ENCODE results near the gene ACSM5.

ACSM5 gene

DNA sequence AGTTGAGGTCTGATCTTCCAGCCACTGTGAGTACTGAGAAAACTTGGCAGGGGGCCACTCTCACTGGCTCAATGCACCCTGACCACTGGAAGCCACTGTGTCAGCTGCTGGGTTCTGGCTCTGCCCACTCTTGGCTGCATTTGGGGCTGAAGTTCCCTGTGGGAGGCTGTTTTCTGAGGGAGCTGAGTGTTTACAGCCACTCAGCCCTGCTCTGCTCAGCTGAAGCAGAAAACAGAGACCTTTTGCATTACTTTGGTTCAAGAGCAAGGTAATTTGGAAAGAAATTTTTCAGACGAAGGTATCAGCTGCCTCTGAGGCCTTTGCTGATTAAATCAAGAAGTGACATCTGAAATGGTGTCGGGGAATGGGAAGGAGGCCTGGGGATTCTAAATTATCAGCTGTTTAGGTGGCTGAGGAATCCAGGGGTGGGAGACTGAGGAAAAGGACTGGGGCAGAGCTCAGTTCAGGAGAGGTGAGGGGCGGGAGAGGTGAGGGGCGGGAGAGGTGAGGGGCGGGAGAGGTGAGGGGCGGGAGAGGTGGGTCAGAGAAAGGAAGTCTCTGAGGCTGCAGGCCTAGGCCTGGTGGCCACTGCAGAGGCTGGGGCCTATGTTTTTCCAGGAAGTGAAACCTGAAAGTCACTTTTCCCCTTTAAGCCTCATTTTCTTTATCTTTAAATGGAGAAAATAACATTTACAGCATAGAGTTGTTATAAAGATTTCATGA lies at the start of gene ACSM5:
TSS of gene ACSM5 (plus strand) at position 137 of the 723 bp plus-strand sequence. CDS start 1,951 bp downstream, outside the sequence.
- no peak for DNase-seq

DNA sequence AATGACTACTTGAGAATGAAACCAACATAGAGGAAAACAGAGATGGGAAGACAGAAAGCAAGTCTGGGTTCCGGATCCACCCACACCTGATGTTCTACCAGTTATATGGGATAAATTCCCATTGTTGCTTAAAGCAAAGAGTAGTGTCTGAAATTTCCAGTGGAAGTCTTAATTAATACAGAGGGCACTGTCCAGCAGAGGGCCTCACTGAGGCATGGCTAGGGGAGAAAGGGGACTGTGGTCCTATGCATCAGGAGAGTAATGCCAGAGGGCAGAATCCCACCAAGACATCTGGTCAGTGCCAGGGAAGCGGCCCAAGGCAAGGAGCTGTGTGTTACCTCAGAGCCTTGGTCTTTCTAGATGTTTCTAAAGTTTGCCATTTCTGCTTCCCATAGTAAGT lies 49.3 kb upstream of the ACSM5 start:
- no peak for DNase-seq

GRCh38 chr16:20363191-20363590 lies 46.1 kb upstream of the ACSM5 start:
- no peak for DNase-seq

DNA sequence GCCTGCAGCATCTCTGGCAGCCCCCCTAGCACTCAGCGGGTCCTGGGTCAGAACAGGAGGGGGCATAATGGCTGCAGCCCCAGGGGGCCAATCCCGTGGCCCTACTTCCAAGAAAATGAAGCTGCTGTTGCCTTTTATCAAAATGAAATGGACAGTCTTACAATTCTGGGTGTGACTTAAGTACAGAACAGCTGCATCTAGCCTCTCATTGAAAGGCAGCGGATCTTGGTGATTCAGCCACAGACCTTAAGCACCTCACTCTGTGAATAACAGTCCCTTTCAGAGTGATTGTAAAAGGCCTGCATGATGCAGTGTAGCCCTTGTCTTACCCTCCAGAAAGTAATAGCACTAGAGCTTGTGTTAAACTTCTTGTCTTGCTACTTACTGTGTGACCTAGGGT lies 45.3 kb upstream of the ACSM5 start:
- no peak for DNase-seq

DNA sequence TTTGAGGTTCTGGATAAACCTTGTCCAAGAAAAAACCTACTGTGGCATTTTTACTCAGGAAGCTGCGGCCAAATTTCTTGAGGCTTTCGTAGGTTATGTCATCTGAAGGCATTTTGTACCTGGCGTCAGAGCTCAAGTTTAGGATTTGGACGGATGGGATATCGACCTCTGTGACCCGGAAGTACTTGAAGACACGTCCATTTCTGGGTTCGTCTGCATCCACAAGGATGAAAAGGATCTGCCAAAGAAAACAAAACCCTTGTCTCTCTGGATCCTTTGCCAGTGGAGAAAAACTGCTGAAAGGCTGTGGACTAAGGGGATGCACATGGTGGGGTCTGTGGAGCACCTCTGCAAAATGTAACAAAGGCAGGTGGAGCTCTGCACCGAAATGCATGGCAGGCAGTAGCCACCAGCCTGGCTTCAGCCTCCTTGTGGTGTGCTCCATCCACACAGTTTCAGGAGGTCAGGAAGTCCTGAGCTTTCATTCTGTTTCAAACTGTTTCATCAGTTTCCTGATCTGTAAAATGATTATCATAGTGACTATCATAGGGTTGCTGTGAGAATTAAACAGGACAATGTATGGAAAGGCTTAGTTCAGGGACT lies 39.8 kb upstream of the ACSM5 start:
- no peak for DNase-seq

DNA sequence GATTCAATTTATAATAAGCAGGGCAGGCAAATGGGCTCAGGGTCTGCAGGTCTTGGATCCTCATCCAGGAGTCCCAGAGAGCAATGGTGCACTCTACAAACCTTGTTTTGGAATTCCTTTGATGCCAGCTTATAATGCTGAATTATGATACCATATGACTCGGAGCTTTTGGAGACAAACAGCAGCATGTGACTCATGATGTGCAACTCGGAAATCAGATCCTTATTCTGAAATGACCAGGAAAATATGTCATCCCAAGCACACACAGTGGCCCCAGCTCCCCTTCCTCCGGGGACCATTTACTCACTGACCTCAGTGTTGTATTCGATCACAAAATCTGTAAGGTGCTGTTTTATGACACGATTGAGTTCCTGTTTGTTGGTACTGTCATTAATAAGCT lies 36.6 kb upstream of the ACSM5 start:
- no peak for DNase-seq

DNA sequence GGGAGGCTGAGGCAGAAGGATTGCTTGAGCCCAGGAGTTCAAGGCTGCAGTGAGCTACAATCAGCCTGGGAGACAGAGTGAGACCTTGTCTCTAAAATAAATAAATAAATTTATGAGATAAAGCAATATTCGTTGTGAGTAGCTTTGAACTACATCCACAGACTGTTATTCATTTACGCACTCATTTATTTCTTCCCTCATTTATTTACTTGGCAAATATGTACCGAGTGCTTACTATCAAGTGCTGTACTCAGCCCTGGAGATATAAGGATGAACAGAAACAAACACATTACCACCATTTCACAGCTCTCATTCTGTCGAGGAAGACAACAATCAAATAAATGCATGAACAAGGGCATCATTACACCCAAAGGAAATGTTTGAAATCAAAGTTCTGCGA lies 32.2 kb upstream of the ACSM5 start:
- no peak for DNase-seq

- no peak for DNase-seq
Observed at GRCh38 chr16:20380782-20381181, 28.6 kb upstream of the ACSM5 start.

DNA sequence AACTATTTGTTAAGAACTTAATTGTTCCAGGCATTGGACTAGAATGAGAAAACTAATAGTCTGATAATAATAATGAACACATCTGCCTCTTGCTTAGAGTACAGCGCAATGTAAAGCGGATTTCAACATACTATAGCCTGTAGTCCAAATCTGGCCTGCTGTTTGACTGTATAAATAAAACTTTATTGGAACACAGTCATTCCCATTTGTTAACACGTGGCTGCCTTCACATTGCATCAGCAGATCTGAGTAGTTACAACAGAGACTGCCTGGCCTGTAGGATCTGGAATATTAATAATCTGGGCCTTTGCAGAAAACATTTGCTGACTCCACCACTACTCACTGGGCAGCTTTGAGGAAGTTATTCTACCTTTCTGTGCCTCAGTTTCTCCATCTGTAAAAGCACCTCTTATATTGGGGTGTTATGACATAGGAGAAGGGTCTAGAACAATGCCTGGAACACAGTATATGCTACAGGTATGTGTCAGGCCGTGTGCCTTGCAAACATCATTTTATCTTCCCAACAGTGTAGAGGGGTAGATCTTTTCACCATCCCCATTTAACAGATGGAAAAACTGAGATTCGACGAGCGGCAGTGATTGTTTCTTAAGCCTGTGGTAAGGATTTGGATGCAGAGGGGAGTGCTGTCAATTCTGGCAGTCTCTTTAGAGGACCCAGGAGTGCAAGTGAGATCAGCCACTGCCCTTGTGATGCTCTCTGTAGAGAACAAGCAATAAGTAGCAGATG lies 27.0 kb upstream of the ACSM5 start:
- no peak for DNase-seq

DNA sequence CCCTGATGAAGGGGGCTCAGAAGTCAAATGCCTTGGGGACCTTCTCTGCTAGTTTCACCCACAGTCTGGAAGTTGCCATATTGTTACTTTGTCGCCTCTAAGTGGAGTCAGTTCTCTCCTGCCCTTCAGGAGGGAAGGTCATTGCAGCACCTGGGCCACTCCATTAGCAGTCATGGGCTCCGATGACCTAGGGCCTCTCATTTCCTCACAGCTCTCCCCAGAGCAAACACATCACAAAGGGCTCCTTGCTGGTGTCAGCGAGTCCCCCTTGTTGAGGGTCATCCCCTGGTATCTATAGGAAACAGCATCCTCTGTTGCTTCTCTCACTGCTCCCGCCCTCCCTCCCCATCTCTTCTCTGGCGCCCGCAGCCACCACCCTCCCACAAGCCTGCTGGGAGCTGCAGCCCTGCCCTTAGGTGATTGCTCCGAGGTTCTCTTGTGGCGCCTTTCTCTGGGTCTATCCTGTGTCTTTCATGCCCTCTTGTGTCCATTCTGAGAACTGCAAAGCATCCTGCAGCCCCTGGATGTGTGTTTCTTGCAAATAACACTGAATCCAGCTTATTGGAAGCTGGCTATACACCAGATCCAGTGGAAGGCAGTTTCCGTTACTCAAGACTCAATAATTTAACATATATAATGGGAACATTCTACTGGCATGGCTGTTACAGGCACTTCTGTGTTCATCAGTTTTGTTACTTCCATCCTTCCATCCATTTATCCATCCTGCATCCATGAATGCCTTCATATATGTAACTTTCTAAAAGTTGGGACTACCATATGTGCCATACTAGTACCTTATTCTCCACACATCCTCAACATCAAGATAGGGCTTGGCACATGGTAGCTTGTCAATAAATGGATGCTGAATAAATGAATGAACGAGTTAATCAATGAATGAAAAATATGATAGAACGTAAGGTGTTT lies 26.0 kb upstream of the ACSM5 start:
- peak; percentile 30 for DNase-seq

DNA sequence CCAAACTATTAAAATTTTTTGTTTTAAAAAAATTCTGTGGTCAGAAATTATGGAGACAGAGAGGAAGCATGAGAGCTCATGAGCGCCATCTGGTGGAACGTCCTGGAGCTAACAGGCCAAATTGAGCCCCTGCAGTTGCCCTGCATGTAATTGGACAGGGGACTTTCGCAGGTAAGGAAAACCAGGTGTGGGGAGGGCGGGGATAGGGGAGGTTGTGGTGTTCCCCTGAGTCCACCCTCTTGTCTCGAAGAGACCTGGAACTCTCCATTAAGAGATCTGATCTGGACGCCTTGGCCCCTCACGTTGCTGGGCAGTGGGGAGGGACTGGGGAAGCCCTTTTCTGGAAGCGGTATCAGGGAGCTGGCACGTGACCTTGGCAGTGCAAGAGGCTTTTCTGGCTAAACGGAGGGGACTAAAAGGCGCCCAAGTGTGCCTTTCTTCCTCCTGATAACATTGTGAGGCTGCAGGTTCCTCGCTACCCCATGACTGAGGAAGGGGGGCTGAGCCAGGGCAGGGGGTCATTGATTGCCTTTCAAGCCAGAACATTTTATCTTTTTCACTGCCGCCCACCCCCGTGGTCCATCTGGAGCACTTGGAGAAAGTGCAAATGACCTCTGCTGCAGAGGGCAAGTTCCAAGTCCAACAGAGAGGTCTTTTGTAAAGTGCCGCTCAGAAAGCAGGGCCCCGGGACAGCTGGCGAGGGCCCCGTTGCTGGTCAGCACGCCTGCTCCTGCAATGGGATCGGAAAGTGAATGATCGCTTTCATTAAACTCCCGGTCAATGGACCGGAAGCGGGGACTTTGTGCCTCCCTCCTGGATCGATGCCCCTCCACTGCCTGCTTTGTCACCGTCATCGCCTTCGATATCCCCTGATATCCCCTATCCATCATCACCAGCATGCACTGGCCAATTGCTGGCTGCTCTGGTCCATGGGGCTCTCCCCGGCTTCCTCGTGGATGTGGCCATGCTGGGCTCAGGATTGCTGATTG lies 23.2 kb upstream of the ACSM5 start:
- peak; percentile 21 for DNase-seq

- DNase-seq = no peak
Observed at GRCh38 chr16:20387978-20388377, 21.4 kb upstream of the ACSM5 start.

- DNase-seq = no peak
Observed at GRCh38 chr16:20388854-20389253, 20.5 kb upstream of the ACSM5 start.

- no peak for DNase-seq
Observed at GRCh38 chr16:20391045-20391444, 18.3 kb upstream of the ACSM5 start.

- DNase-seq = no peak
Observed at GRCh38 chr16:20393801-20394577, 15.3 kb upstream of the ACSM5 start.

GRCh38 chr16:20395946-20396345 lies 13.4 kb upstream of the ACSM5 start:
- DNase-seq = no peak

GRCh38 chr16:20396846-20397467 lies 12.4 kb upstream of the ACSM5 start:
- no peak for DNase-seq

DNA sequence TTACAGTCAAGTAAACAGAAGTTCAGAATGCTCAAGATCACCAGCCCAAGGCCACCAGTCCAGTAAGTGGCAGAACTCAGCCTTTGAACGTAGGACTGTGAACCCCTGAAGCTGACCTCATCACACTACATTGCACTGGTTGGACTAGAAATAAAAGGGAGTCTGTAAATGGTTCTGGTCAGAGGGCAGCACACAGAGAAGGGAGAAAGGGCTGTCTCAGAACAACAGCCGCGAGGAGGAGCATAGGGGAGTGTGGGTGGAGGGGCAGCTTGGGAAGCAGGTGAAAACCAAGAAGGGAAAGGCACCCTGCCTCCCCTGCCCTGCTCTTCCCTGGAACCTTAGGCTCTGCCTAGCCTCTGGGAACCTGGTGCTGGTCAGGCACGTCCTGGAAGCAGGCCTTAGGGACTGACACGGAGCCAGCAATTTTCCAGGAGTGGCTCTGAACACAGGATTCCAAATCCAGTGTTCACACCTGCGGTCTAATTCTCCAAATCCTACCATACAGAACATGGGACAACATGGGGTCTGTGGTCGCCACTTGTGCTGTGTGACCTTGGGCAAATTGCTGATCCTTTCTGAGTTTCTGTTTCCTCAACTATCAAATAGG lies 11.8 kb upstream of the ACSM5 start:
- DNase-seq = no peak

DNA sequence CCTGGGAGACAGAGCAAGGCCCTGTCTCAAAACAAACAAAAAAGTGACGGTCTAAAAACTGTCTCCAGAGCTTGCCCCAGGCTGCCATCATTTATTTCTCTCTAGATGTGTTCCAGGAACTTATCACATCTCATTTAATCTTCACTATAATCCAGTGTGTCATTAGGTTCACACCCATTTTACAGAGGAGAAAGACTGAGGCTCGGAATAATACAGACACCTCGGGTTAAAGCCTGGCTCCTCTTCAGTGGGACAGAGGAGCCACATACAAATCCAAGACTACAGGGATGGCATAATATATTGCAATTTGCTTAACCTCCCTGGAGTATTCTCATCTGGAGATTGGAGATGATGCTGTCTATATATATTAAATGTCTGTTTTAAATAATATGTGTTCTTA lies 10.7 kb upstream of the ACSM5 start:
- DNase-seq = no peak

- DNase-seq = no peak
Observed at GRCh38 chr16:20399185-20399584, 10.1 kb upstream of the ACSM5 start.
